H1 (cell line): ENCODE results near the gene CRTC2. TPM values are rescaled to one million over a fixed set of nuclear protein-coding genes. Genes with fewer than 3 reads are reported as not detected.

Experiments used
- CTCF ChIA-PET: fragments of 300-600 bp; sonication (Branson Sonifier 250); formaldehyde crosslinking; loops from one replicate; lab custom pipeline; 2021; ENCODE audit not compliant: partially characterized antibody; lab: Charles Lee
- POLR2A ChIA-PET: fragments of 300-600 bp; sonication (Branson Sonifier 250); formaldehyde crosslinking; loops from one replicate; lab custom pipeline; 2021; ENCODE audit warnings: inconsistent platforms; ENCODE audit not compliant: partially characterized antibody; lab: Charles Lee
- DNase-seq, 2 experiments: peaks; one replicate each; pipeline versions ENCODE4 v3.0.0 to v3.0.0-alpha.2; 2010 to 2022; ENCODE audit warnings: low spot score in 2 of 2, low read depth in 1 of 2, mixed read lengths in 1 of 2
- FAIRE-seq: peaks from 2 replicates; lab custom pipeline; 2011; peaks lifted over from hg19 to GRCh38; lab: Jason Lieb, UNC
- H2AFZ ChIP-seq: 2 replicates; pipeline ENCODE4 v1.8.1; 2012; ENCODE audit warnings: low read length, inconsistent platforms
- H2AK5ac ChIP-seq: 2 replicates; pipeline ENCODE4 v1.6.1; 2013; ENCODE audit warnings: low read depth, low read length
- H2BK120ac ChIP-seq: replicated peaks from 2 replicates; pipeline ENCODE3; 2013; ENCODE audit warnings: low read depth, low read length, inconsistent platforms
- H2BK12ac ChIP-seq: 2 replicates; pipeline ENCODE4 v1.6.1; 2013; ENCODE audit warnings: low read depth, low read length
- H2BK15ac ChIP-seq: 2 replicates; pipeline ENCODE4 v1.6.1; 2013; ENCODE audit warnings: low read length
- H2BK20ac ChIP-seq: 2 replicates; pipeline ENCODE4 v1.6.1; 2013; ENCODE audit warnings: low read length
- H2BK5ac ChIP-seq: 2 replicates; pipeline ENCODE4 v1.6.1; 2013; ENCODE audit warnings: low read depth, low read length
- H3K14ac ChIP-seq: 2 replicates; pipeline ENCODE4 v1.6.1; 2013; ENCODE audit warnings: inconsistent platforms; ENCODE audit not compliant: insufficient read length
- H3K18ac ChIP-seq: 2 replicates; pipeline ENCODE4 v1.6.1; 2013; ENCODE audit warnings: low read length; ENCODE audit errors: extremely low read depth
- H3K23ac ChIP-seq: 2 replicates; pipeline ENCODE4 v1.6.1; 2013; ENCODE audit warnings: inconsistent platforms; ENCODE audit not compliant: insufficient read length
- H3K23me2 ChIP-seq: 2 replicates; pipeline ENCODE4 v1.6.1; 2013; ENCODE audit warnings: low read depth, low read length
- H3K27ac ChIP-seq: 2 replicates; pipeline ENCODE4 v1.6.1; 2011; ENCODE audit warnings: low read depth, low read length, inconsistent platforms
- H3K27me3 ChIP-seq, 4 experiments: replicated peaks in 1 of 4; 1 replicate in 1 of 4; 2 replicates in 3 of 4; pipeline versions ENCODE4 v1.6.1 to v1.8.1; 2011 to 2013; ENCODE audit warnings: low read length in 3 of 4, mild to moderate bottlenecking in 3 of 4, inconsistent platforms in 2 of 4, mixed read lengths in 2 of 4, moderate library complexity in 1 of 4; ENCODE audit not compliant: control insufficient read depth in 3 of 4, insufficient read depth in 3 of 4; ENCODE audit errors: extremely low read depth in 1 of 4
- H3K36me3 ChIP-seq, 4 experiments: 2 replicates each; pipeline versions ENCODE4 v1.6.1 to v1.8.1; 2011 to 2013; ENCODE audit warnings: mild to moderate bottlenecking in 4 of 4, low read length in 3 of 4, moderate library complexity in 2 of 4, control low read depth in 1 of 4, inconsistent platforms in 1 of 4; ENCODE audit not compliant: insufficient read depth in 4 of 4, control insufficient read depth in 2 of 4
- H3K4ac ChIP-seq: replicated peaks from 2 replicates; pipeline ENCODE3; 2013; ENCODE audit warnings: low read length, low read depth, mixed read lengths, inconsistent platforms; ENCODE audit not compliant: insufficient read length
- H3K4me1 ChIP-seq, 4 experiments: replicated peaks in 1 of 4; 1 replicate in 1 of 4; 2 replicates in 3 of 4; pipeline versions ENCODE4 v1.6.1 to v1.8.1; 2011 to 2013; ENCODE audit warnings: low read length in 3 of 4, inconsistent platforms in 2 of 4, mixed read lengths in 1 of 4; ENCODE audit not compliant: insufficient read depth in 4 of 4, control insufficient read depth in 3 of 4
- H3K4me2 ChIP-seq, 2 experiments: 2 replicates each; pipeline versions ENCODE4 v1.6.1 to v1.8.1; 2011 to 2013; ENCODE audit warnings: low read depth in 2 of 2, low read length in 2 of 2, control low read depth in 1 of 2, inconsistent platforms in 1 of 2, mild to moderate bottlenecking in 1 of 2; ENCODE audit not compliant: insufficient read depth in 1 of 2
- H3K4me3 ChIP-seq, 4 experiments: fragments of 200-600, 300-600 bp in 1 of 4; sonication (generic), shearing (Covaris generic), sonication (Bioruptor Twin) in 1 of 4; 2 replicates each; pipeline versions ENCODE4 v1.5.1 to v1.8.1; 2011 to 2016; ENCODE audit warnings: low read length in 4 of 4, low read depth in 3 of 4, control low read depth in 2 of 4, inconsistent platforms in 2 of 4, mild to moderate bottlenecking in 2 of 4, mixed read lengths in 1 of 4, moderate library complexity in 1 of 4; ENCODE audit not compliant: insufficient read depth in 2 of 4; ENCODE audit errors: extremely low read depth in 1 of 4
- H3K56ac ChIP-seq: replicated peaks from 2 replicates; pipeline ENCODE3; 2013; ENCODE audit warnings: low read depth, mild to moderate bottlenecking, mixed read lengths, low read length, inconsistent platforms; ENCODE audit not compliant: insufficient read length
- H3K79me1 ChIP-seq: 2 replicates; pipeline ENCODE4 v1.6.1; 2013; ENCODE audit warnings: low read depth, low read length, control low read depth
- H3K79me2 ChIP-seq, 2 experiments: 2 replicates each; pipeline versions ENCODE4 v1.6.1 to v1.8.1; 2012 to 2013; ENCODE audit warnings: low read length in 2 of 2, mild to moderate bottlenecking in 2 of 2, inconsistent platforms in 1 of 2; ENCODE audit not compliant: insufficient read depth in 2 of 2, control insufficient read depth in 1 of 2
- H3K9ac ChIP-seq, 4 experiments: replicated peaks in 1 of 4; 1 replicate in 1 of 4; 2 replicates in 3 of 4; pipeline versions ENCODE4 v1.6.1 to v1.8.1; 2011 to 2013; ENCODE audit warnings: low read depth in 3 of 4, low read length in 3 of 4, control low read depth in 2 of 4, mild to moderate bottlenecking in 2 of 4, moderate library complexity in 2 of 4, inconsistent platforms in 1 of 4; ENCODE audit errors: extremely low read depth in 1 of 4
- H3K9me3 ChIP-seq, 2 experiments: 2 replicates each; pipeline versions ENCODE4 v1.6.1 to v1.8.1; 2012 to 2013; ENCODE audit warnings: mild to moderate bottlenecking in 2 of 2, moderate library complexity in 2 of 2, control low read depth in 1 of 2, inconsistent platforms in 1 of 2, low read depth in 1 of 2, low read length in 1 of 2, mixed read lengths in 1 of 2; ENCODE audit not compliant: insufficient read depth in 2 of 2
- H4K20me1 ChIP-seq, 2 experiments: replicated peaks in 1 of 2; 2 replicates each; pipeline versions ENCODE3 to v1.8.1; 2011 to 2013; ENCODE audit warnings: inconsistent platforms in 2 of 2, low read length in 2 of 2, mild to moderate bottlenecking in 1 of 2; ENCODE audit not compliant: insufficient read depth in 2 of 2, control insufficient read depth in 1 of 2
- H4K5ac ChIP-seq: 2 replicates; pipeline ENCODE4 v1.6.1; 2013; ENCODE audit warnings: low read length, low read depth, mixed read lengths, inconsistent platforms; ENCODE audit not compliant: insufficient read length
- H4K8ac ChIP-seq: 2 replicates; pipeline ENCODE4 v1.8.0; 2013; ENCODE audit warnings: mild to moderate bottlenecking, moderate library complexity, low read length, inconsistent platforms; ENCODE audit not compliant: insufficient read depth; ENCODE audit errors: extremely low read depth
- H4K91ac ChIP-seq: replicated peaks from 2 replicates; pipeline ENCODE3; 2013; ENCODE audit warnings: low read length, mixed read lengths, inconsistent platforms; ENCODE audit not compliant: insufficient read length
- BACH1 ChIP-seq: IDR thresholded peaks from 2 replicates; pipeline ENCODE4 v1.6.1; 2012; ENCODE audit warnings: low read length, improper control_type of control experiment
- CEBPB ChIP-seq: IDR thresholded peaks from 2 replicates; pipeline ENCODE4 v1.6.1; 2012; ENCODE audit warnings: low read depth, low read length
- CHD2 ChIP-seq: IDR thresholded peaks from 2 replicates; pipeline ENCODE4 v1.6.1; 2012; ENCODE audit warnings: low read length, improper control_type of control experiment
- GABPA ChIP-seq: IDR thresholded peaks from 2 replicates; pipeline ENCODE4 v1.6.1; 2011; ENCODE audit warnings: mild to moderate bottlenecking, low read length, moderate library complexity, borderline replicate concordance; ENCODE audit not compliant: insufficient read depth
- JUND ChIP-seq: IDR thresholded peaks from 2 replicates; pipeline ENCODE4 v1.6.1; 2011; ENCODE audit warnings: mild to moderate bottlenecking, improper control_type of control experiment, low read length
- POU5F1 ChIP-seq: IDR thresholded peaks from 2 replicates; pipeline ENCODE4 v1.6.1; 2011; ENCODE audit warnings: low read depth, mild to moderate bottlenecking, low read length, moderate library complexity
- SIRT6 ChIP-seq: IDR thresholded peaks from one replicate; pipeline ENCODE4 v1.7.1; 2012; ENCODE audit warnings: low read length, inconsistent platforms
- SIX5 ChIP-seq: IDR thresholded peaks from 2 replicates; pipeline ENCODE4 v1.6.1; 2011; ENCODE audit warnings: mild to moderate bottlenecking, low read depth, low read length
- SP4 ChIP-seq: IDR thresholded peaks from 2 replicates; pipeline ENCODE4 v1.6.1; 2012; ENCODE audit warnings: low read length, inconsistent platforms
- TAF7 ChIP-seq: optimal IDR thresholded peaks from 2 replicates; pipeline ENCODE3; 2011; ENCODE audit warnings: low read depth, mild to moderate bottlenecking, inconsistent platforms, low read length, moderate library complexity, borderline replicate concordance
- ZNF274 ChIP-seq: IDR thresholded peaks from 2 replicates; pipeline ENCODE4 v1.7.0; 2012; ENCODE audit warnings: low read length, borderline replicate concordance; ENCODE audit errors: extremely low read depth
- WGBS, 2 experiments: shearing (Covaris generic) in 1 of 2; methylation state at CpG; one replicate each; pipeline versions ENCODE4 v1.1.6 to v1.1.7; 2013 to 2015; ENCODE audit warnings: low lambda C conversion rate in 2 of 2, mixed read lengths in 2 of 2, inconsistent platforms in 1 of 2, low coverage in 1 of 2, missing lambda C conversion rate in 1 of 2; ENCODE audit not compliant: insufficient replicate concordance in 2 of 2, insufficient coverage in 1 of 2, insufficient read length in 1 of 2; ENCODE audit errors: extremely low coverage in 1 of 2, missing lambda C conversion rate in 1 of 2; 5-methylcytosine and 5-hydroxymethylcytosine counted together
- polyA plus RNA-seq, 7 experiments: library from polyadenylated mRNA; depleted of rRNA in 3 of 7; stranded (reverse) in 5 of 7; unstranded in 2 of 7; fragments of >200 nt in 5 of 7; fragments of 200-250 nt in 2 of 7; gene quantifications; 1 replicate in 5 of 7; 2 replicates in 1 of 7; 4 replicates in 1 of 7; pipeline versions ENCODE4 v1.2.1 to v1.2.3, GENCODE V29; 2011 to 2013; ENCODE audit warnings: missing spikeins in 2 of 7, mixed read lengths in 2 of 7
- total RNA-seq: library from RNA; stranded (reverse); fragmentation: NEBNext Ultra II Directional; extraction: Animal tissue kit (Norgen Biotek cat#: 25700); gene quantifications from 2 replicates; pipeline ENCODE4 v1.2.1, GENCODE V29; 2021

Gene CRTC2
- total and polyA plus RNA-seq, 2 of the 8 experiments (the other 6 are each of a cell fraction or from before 2014, with no cell fraction given) = 28.6 to 34.3 TPM

GRCh38 chr1:153978274-153978909, 20.0 kb upstream of the CRTC2 start:
- Histone ChIP-seq H2BK12ac (no peak overlapping the region), H3K79me2 (peaks cover 0 to 16% of the 10 kb centered on the region in 2 experiments; a peak in 2 of 4 replicates), H3K23ac (no peak overlapping the region), H4K8ac (no peak overlapping the region), H2BK20ac (no peak overlapping the region), H2BK5ac (no peak overlapping the region), H3K18ac (no peak overlapping the region), H3K27me3 (no peaks in the 10 kb centered on the region), H3K56ac (no peak overlapping the region), H3K4me1 (no peaks in the 10 kb centered on the region; a peak in 1 of 7 replicates), H3K14ac (no peak overlapping the region), H2BK120ac (no peak overlapping the region), H2BK15ac (no peak overlapping the region), H3K4me2 (peak overlapping the region; percentile 93 to 98), H4K20me1 (no peaks in the 10 kb centered on the region), H3K4ac (no peak overlapping the region), H3K4me3 (peak overlapping the region; percentile 91 to 99 (median 93)), H3K9me3 (no peaks in the 10 kb centered on the region), H3K23me2 (peaks cover 16% of the 10 kb centered on the region), H3K36me3 (peaks cover 16 to 54% (median 38%) of the 10 kb centered on the region in 4 experiments; a peak in 7 of 8 replicates), H2AFZ (0 out of 2 replicates have a peak overlapping the region, but pooled peaks have one; percentile 85), H3K27ac (no peak overlapping the region), H4K91ac (no peak overlapping the region), H3K9ac (peak overlapping the region in 1 of 4 experiments; percentile 75; a peak in 3 of 7 replicates), H3K79me1 (peaks cover 6% of the 10 kb centered on the region), H4K5ac (no peak overlapping the region), H2AK5ac (no peak overlapping the region)
- no peak for FAIRE-seq
- ChIA-PET CTCF (interaction anchor here (0.6 to 2.7 kb wide), 11 partner anchors 8 to 207 kb away, joined by 3 to 29 read pairs (median 4); partner anchors contain the start of genes CREB3L4, RAB13 and SLC39A1), POLR2A (interaction anchor here (0.8 to 15.5 kb wide), 18 partner anchors 12 to 202 kb away, joined by 3 to 276 read pairs (median 6); partner anchors contain the start of genes CREB3L4, CRTC2, DENND4B and GATAD2B)
- DNase-seq = no peak
- no peak for TF ChIP-seq ZNF274
- no peak for TF ChIP-seq CEBPB
- no peak for TF ChIP-seq BACH1
- no peak for TF ChIP-seq GABPA
- no peak for TF ChIP-seq SP4
- TF ChIP-seq SIRT6 = no peak
- TF ChIP-seq JUND = no peak
- TF ChIP-seq SIX5 = no peak
- no peak for TF ChIP-seq POU5F1
- no peak for TF ChIP-seq TAF7
- no peak for TF ChIP-seq CHD2
- 77% methylated on average over 9 of the region's 9 CpGs; no CpG with 5 or more reads in 1 of the 2 experiments for WGBS, 2 experiments
